Amniotic epithelial cell (primary cell): ENCODE measurements around the gene SGK2.
"Not testable (repeated sequence)": the region's sequence is repeated elsewhere in the genome, so short reads cannot be mapped to it uniquely, and the experiment has no call there.

Source experiments
- DNase-seq: peaks from one replicate; pipeline ENCODE4 v3.0.0-alpha.2; 2010; ENCODE audit warnings: low read depth

SGK2 gene

GRCh38 chr20:43563991-43564390 is 5.2 kb downstream of the SGK2 start:
- no peak for DNase-seq

GRCh38 chr20:43564455-43564854 is 5.6 kb downstream of the SGK2 start:
- no peak for DNase-seq

GRCh38 chr20:43564993-43565757 is 6.3 kb downstream of the SGK2 start:
- DNase-seq: no peak

GRCh38 chr20:43565758-43566104 is 6.9 kb downstream of the SGK2 start:
- DNase-seq: no peak

- no peak for DNase-seq
Observed at GRCh38 chr20:43567477-43567876, 8.7 kb downstream of the SGK2 start.

- no peak for DNase-seq
Observed at GRCh38 chr20:43568706-43569105, 9.9 kb downstream of the SGK2 start.

DNA sequence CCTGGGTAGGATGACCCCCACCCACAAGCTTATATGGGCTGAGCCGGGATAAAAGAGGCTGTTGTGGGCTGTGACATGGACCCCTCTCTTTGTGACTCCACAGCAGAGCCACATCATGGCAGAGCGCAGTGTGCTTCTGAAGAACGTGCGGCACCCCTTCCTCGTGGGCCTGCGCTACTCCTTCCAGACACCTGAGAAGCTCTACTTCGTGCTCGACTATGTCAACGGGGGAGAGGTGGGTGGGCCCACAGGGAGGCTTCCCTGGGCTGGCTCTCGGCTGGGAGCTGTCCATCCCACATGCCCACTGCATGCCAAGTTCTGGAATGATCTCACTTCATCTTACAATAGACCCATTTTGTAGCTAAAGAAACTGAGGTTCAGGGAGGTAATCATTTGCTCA is 10.5 kb downstream of the SGK2 start:
- no peak for DNase-seq

DNA sequence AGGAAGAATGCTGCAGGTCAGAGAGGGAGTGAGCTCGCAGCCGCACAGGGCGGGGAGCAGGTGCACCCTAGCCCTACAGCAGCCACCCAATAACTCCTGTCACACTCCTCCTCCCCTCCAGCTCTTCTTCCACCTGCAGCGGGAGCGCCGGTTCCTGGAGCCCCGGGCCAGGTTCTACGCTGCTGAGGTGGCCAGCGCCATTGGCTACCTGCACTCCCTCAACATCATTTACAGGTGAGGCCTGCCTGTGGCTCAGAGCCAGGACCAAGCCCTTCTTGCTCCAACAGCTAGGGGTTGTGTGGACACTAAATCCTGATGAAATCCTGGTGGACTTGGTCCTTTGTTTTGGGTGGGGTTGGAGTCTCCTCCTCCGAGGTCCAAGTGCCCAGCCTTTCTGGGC is 11.7 kb downstream of the SGK2 start:
- DNase-seq: no peak

DNA sequence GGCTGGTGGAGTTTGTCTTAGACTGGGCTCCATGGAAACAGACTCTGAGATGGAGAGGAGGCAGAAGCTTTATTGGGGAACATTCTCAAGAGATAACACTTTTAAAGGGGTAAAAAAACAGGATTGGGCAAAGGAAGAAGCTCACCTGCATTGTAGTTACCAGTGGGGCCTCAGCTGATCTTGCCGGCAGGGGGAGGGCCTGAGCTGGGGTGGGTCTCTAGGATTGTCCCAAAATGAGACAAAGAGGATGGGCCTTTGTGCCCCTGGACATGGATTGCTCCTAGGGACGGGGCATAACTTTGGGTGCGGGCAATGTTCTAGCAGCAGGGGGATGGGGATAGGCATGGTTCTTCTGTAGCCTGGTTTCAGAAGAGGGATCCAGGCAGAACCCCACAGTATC is 12.5 kb downstream of the SGK2 start:
- DNase-seq: no peak

GRCh38 chr20:43571771-43572170 is 12.9 kb downstream of the SGK2 start:
- DNase-seq: no peak

GRCh38 chr20:43572891-43573290 is 14.1 kb downstream of the SGK2 start:
- no peak for DNase-seq

- DNase-seq: no peak
Observed at GRCh38 chr20:43576108-43576507, 17.3 kb downstream of the SGK2 start.

GRCh38 chr20:43579861-43580793 is 21.3 kb downstream of the SGK2 start:
- peak; percentile 5 for DNase-seq

DNA sequence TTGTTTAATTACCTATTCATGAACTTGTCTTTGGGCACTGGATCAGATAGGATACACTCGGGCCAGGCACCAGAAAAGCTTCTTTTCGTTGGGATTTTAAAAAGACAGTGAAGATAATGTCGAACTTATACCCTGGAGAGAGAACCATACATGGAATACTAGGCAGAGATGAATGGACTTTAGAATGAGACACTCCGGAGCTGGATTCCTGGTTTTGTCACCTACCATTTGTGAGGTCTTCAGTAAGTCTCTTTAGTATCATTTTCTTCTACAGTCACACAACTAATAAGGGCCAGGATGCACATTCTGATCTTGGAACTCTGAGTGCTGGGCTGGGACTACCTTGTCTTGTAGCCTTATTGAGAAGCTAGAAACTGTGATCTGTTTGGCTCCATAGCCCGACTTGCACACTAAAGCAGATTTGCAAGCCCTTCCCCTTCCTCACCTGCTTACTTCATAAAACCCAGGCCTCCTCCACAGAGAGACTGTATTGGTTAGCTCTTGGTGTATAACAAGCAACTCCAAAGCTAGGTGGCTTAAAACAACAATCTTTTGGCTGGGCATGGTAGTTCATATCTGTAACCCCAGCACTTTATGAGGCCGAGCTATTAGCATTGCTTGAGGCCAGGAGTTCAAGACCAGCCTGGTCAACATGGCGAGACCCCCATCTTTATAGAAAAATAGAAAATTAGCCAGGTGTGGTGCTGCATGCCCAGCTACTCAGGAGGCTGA is 24.5 kb downstream of the SGK2 start:
- no peak for DNase-seq

DNA sequence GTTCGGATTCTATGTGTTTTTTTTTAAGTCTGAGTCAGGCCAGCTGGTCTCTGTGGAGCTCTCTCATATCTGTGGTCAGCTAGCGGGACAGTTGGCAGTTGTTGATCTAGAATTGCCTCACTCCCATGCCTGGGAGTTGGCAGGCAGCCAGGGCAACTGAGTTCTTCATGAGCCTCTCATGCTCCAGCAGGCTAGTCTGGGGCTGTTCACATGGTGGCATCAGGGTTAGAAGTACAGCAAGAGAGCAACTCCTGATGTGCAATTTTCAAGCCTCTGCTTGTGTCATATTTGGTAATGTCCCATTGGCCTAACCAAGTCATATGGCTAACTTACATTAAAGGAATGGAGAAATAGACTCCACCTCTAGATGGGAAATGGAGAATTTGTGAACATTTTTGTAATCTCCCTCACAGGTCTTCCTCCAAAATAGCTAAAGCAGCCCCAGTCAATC is 25.2 kb downstream of the SGK2 start:
- peak; percentile 99 for DNase-seq

GRCh38 chr20:43584448-43585136 is 25.8 kb downstream of the SGK2 start:
- DNase-seq: peak; percentile 88

- DNase-seq: no peak
Observed at GRCh38 chr20:43586641-43587040, 27.8 kb downstream of the SGK2 start.

- not testable (repeated sequence) for DNase-seq
Observed at GRCh38 chr20:43588526-43588925, 29.7 kb downstream of the SGK2 start.

- no peak for DNase-seq
Observed at GRCh38 chr20:43590036-43590391, 31.2 kb downstream of the SGK2 start.

DNA sequence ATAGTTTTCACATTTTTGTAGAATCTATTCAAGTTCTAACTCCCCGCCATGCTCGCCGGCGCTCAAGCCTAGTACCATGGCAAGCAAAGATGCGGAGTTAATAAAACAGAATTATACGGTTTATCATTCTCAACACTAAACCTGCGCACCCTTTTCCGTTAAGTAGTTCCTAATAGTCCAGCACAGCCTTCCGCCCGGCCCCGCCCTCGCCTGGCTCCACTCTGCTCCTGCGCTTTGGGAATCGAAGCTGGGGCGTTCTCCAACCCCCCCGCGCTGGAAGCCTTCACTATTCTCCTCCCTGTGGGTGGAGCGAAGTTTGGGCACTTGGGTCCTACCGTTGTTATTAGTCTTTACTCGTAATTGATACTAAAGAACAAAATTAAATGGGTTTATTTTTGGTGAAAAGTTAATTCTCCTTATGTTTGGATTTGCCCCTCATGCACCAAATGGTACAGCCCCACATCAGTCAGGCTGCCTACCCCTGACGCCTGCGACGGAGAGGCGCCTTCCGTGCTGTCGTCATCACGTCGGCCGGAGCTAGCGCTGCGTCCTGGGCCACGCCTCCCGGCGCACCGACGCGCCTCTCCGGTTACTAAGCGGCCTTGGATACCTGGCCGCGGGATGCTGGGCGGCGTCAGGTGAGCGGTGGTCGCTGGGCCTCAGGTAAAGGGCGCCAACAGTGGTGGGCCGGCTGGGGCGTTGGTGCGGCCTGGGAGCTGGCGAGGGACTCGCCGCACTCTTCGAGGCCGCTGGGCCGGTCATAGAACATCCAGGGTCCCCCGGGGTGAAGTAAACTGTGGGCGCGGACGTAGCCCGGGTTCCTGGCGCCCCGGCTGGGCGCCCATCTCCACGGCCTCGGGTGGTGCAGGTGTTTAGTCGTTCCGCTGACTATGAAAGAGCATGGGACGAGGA is 31.8 kb downstream of the SGK2 start, which contains the start of gene IFT52:
Gene IFT52 (plus strand): TSS at position 546 of the 912 bp plus-strand sequence. CDS start 3,762 bp downstream, outside the sequence.
- peak; percentile 89 for DNase-seq

DNA sequence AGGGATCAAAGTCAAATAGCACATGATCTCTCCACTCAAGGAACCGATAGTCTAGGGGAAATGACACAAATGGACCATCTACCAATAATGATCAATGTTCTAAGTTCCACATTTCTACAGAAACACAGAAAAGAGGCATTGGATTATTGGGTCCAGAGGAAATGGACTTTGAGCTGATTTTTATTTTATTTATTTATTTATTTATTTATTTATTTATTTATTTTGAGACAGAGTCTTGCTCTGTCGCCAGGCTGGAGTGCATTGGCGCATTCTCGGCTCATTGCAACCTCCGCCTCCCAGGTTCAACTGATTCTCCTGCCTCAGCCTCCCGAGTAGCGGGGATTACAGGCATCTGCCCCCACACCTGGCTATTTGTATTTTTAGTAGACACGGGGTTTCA is 43.1 kb downstream of the SGK2 start:
- not testable (repeated sequence) for DNase-seq
